ENCODE data around the gene ENAH. TPM values are rescaled to one million over a fixed set of nuclear protein-coding genes. Genes with fewer than 3 reads are reported as not detected.
A peak's percentile ranks its signal among the peaks of the same experiment; 100 is the strongest.

Gene ENAH
- total RNA-seq, 6 experiments from 2014 or later = 9.0 to 33.2 (median 20.8) TPM

DNA sequence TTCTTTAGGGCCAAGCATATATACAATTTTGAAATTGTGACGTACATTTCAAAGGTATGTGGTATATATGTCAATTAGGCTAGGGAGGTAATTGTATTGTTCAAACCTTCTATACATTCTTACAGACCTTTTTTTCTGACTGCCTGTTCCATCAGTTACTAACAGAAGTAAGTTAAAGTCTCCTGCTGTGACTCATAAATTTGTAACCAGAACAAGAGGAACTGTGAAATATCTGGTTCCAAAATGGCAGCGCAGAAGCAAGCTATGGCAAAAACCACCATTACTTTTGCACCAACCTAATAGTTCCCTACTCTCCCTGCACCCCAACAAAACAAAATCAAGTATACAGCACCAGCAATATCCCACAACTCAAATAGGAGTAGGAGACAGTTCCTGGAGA is 93.6 kb downstream of the ENAH start:
- Histone ChIP-seq H3K27me3 (no peaks in the 10 kb centered on the region), H3K4me1 (no peaks in the 10 kb centered on the region), H3K4me3 (no peak overlapping the region), H3K9me3 (no peaks in the 10 kb centered on the region), H3K36me3 (no peaks in the 10 kb centered on the region), H3K27ac (no peak overlapping the region)
- DNase-seq (no peak), ATAC-seq (no peak)
- TF ChIP-seq POLR2A (IDR thresholded peaks at IDR 0.05) = no peak
- TF ChIP-seq, protein P1, sequence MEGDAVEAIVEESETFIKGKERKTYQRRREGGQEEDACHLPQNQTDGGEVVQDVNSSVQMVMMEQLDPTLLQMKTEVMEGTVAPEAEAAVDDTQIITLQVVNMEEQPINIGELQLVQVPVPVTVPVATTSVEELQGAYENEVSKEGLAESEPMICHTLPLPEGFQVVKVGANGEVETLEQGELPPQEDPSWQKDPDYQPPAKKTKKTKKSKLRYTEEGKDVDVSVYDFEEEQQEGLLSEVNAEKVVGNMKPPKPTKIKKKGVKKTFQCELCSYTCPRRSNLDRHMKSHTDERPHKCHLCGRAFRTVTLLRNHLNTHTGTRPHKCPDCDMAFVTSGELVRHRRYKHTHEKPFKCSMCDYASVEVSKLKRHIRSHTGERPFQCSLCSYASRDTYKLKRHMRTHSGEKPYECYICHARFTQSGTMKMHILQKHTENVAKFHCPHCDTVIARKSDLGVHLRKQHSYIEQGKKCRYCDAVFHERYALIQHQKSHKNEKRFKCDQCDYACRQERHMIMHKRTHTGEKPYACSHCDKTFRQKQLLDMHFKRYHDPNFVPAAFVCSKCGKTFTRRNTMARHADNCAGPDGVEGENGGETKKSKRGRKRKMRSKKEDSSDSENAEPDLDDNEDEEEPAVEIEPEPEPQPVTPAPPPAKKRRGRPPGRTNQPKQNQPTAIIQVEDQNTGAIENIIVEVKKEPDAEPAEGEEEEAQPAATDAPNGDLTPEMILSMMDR (IDR thresholded peaks at IDR 0.05) = no peak
- intact Hi-C loops (cut with DNase I) = no loop called here
- WGBS (ENCODE audit: insufficient coverage, low coverage, low lambda C conversion rate, missing lambda C conversion rate) = 94% methylated on average over 2 of the region's 2 CpGs

- no peak for ATAC-seq
- no peak overlapping the region for H3K4me3 ChIP-seq
- no peaks in the 10 kb centered on the region for H3K27me3 ChIP-seq
- intact Hi-C loops (cut with DNase I) = no loop called here
- no peaks in the 10 kb centered on the region for H3K36me3 ChIP-seq
- WGBS (ENCODE audit: insufficient coverage, low coverage, low lambda C conversion rate, missing lambda C conversion rate) = 71% methylated on average over 1 of the region's 1 CpG
- no peak overlapping the region for H3K27ac ChIP-seq
- H3K4me1 ChIP-seq = no peaks in the 10 kb centered on the region
- TF ChIP-seq, protein P1 (IDR thresholded peaks at IDR 0.05) = no peak
- no peak for TF ChIP-seq POLR2A (IDR thresholded peaks at IDR 0.05)
- H3K9me3 ChIP-seq = no peaks in the 10 kb centered on the region
- DNase-seq = no peak
Measured at GRCh38 chr1:225556694-225557093, 96.2 kb downstream of the ENAH start.

DNA sequence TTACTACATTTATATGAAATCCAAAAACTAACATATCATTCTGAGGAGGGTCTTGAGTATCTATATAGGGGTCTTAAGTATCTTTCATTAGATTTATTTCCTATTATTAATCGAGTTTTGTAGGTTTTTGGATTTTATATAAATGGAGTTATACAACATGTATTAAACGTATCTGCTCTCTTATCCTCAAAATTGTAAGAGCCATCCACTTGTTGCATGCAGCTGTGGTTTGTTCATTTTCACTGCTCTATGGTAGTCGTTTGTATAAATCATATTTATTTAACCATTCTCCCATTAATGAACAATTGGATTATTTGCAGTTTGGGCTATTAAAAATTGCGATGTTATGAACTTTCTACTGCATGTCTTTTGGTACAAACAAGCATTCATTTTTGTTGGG is 97.1 kb downstream of the ENAH start:
- Histone ChIP-seq H3K4me1 (no peaks in the 10 kb centered on the region), H3K36me3 (no peaks in the 10 kb centered on the region), H3K4me3 (no peak overlapping the region), H3K9me3 (no peaks in the 10 kb centered on the region), H3K27me3 (no peaks in the 10 kb centered on the region), H3K27ac (no peak overlapping the region)
- TF ChIP-seq, protein P1 (IDR thresholded peaks at IDR 0.05) = no peak
- ATAC-seq (no peak), DNase-seq (no peak)
- 86% methylated on average over 4 of the region's 4 CpGs for WGBS (ENCODE audit: insufficient coverage, low coverage, low lambda C conversion rate, missing lambda C conversion rate)
- intact Hi-C loops (cut with DNase I) = no loop called here

DNA sequence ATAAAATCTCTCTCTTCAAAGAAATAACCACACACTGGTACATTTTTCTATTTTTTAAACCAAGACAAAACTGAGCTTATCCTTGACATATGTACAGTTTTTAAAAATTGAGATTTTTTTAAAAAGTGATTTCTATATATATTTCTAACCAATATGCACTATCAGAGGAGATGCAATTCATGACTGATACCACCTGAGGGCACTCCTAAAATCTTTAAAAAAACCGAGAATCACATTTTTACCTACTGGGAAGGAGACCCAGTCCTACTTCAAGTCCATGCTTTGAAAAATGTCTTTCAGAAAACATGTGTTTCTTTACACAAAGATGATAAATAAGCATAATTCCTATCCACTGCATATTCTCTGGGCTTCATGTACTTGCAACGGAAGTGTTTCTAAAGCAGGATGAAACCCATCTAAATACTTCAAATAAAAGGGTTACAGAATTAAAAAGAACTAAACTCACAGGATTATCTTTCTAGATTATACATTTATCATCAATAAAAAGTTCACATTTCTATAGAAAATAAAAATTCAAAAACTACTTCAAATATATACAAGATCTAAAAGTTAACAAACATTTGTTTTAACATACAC is 98.6 kb downstream of the ENAH start:
- TF ChIP-seq, protein P1 (IDR thresholded peaks at IDR 0.05) = peak; percentile 55 to 66 (median 64)
- no peak for TF ChIP-seq POLR2A (IDR thresholded peaks at IDR 0.05)
- no peaks in the 10 kb centered on the region for H3K9me3 ChIP-seq
- intact Hi-C loops (cut with DNase I) = no loop called here
- ATAC-seq (peak; percentile 70 to 76 (median 74)), DNase-seq (no peak)
- 33% methylated on average over 2 of the region's 2 CpGs for WGBS (ENCODE audit: insufficient coverage, low coverage, low lambda C conversion rate, missing lambda C conversion rate)
- H3K27me3 ChIP-seq = no peaks in the 10 kb centered on the region
- H3K36me3 ChIP-seq = no peaks in the 10 kb centered on the region
- no peak overlapping the region for H3K27ac ChIP-seq
- H3K4me3 ChIP-seq = no peak overlapping the region
- H3K4me1 ChIP-seq = no peaks in the 10 kb centered on the region

DNA sequence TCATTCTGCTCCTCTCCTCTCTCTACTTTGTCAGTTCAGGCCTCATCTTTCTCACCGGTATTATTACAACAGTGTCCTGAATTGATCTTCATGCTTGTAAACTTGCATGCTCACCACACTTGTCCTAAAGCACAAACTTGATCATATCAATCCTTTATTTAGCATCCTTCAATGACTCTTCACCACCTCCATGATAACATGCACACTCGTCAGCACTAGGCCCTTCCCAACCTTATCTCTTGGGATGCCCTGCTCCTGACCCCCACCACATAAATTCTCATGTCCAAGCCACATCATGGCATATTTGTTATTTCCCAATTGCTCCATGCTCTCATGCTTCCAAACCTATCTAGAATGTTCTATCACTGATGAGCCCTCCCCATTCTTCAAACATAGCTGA is 103.1 kb downstream of the ENAH start:
- H3K9me3 ChIP-seq = no peaks in the 10 kb centered on the region
- H3K36me3 ChIP-seq = no peaks in the 10 kb centered on the region
- H3K27me3 ChIP-seq = no peaks in the 10 kb centered on the region
- no peak overlapping the region for H3K27ac ChIP-seq
- 83% methylated on average over 2 of the region's 2 CpGs for WGBS (ENCODE audit: insufficient coverage, low coverage, low lambda C conversion rate, missing lambda C conversion rate)
- no peaks in the 10 kb centered on the region for H3K4me1 ChIP-seq
- intact Hi-C loops (cut with DNase I) = no loop called here
- TF ChIP-seq, protein P1 (IDR thresholded peaks at IDR 0.05) = no peak
- no peak for TF ChIP-seq POLR2A (IDR thresholded peaks at IDR 0.05)
- DNase-seq = no peak
- H3K4me3 ChIP-seq = no peak overlapping the region
- ATAC-seq = no peak
